ENCODE results near the gene CEACAM18. TPM values are rescaled to one million over a fixed set of nuclear protein-coding genes. Genes with fewer than 3 reads are reported as not detected.

Gene CEACAM18
- total RNA-seq, result not detected in 2 replicates

GRCh38 chr19:51478381-51479234, at the start of gene CEACAM18:
Gene CEACAM18, plus strand, starts transcription at chr19:51478539.

GRCh38 chr19:51458051-51458645, 20.2 kb upstream of the CEACAM18 start, which contains the start of gene SIGLEC8:
Gene SIGLEC8, minus strand, starts transcription at chr19:51458454. Its CDS starts 67 bp downstream, at chr19:51458387.

GRCh38 chr19:51501594-51502263, 23.4 kb downstream of the CEACAM18 start, which contains the start of gene SIGLEC12:
Gene SIGLEC12, minus strand, starts transcription at chr19:51501800. Its CDS starts 67 bp downstream, at chr19:51501733.

GRCh38 chr19:51531349-51532315, 53.3 kb downstream of the CEACAM18 start, which contains the start of gene SIGLEC6:
Gene SIGLEC6, minus strand, starts transcription at chr19:51531670. Its CDS starts 22 bp downstream, at chr19:51531648.

Other genes with a start within 250 kb of the CEACAM18 start
- gene SIGLECL1, start 227.5 kb upstream of the CEACAM18 start, total RNA-seq, result not detected in 2 replicates
- gene IGLON5, start 166.9 kb upstream of the CEACAM18 start, total RNA-seq, result 0.32 and 0.90 TPM in 2 replicates
- gene VSIG10L, start 136.4 kb upstream of the CEACAM18 start, total RNA-seq, result 0.18 and 0.49 TPM in 2 replicates
- gene ETFB, start 112.2 kb upstream of the CEACAM18 start, total RNA-seq, result 153 and 165 TPM in 2 replicates
- gene CLDND2, start 109.5 kb upstream of the CEACAM18 start, total RNA-seq, result not detected in 2 replicates
- not detected in 2 replicates for gene NKG7, start 105.9 kb upstream of the CEACAM18 start, total RNA-seq
- not detected in 2 replicates for gene LIM2, start 90.6 kb upstream of the CEACAM18 start, total RNA-seq
- gene C19orf84, start 87.9 kb upstream of the CEACAM18 start, total RNA-seq, result not detected in 2 replicates
- gene SIGLEC10, start 60.9 kb upstream of the CEACAM18 start, total RNA-seq, result not detected in 2 replicates
- gene SIGLEC8, start 20.1 kb upstream of the CEACAM18 start, total RNA-seq, result not detected in 2 replicates
- gene SIGLEC12, start 23.3 kb downstream of the CEACAM18 start, total RNA-seq, result not detected in 2 replicates
- 0.36 TPM in 1 of 2 replicates, not detected in the other for gene SIGLEC6, start 53.1 kb downstream of the CEACAM18 start, total RNA-seq
- gene ZNF175, start 92.7 kb downstream of the CEACAM18 start, total RNA-seq, result 3.6 and 10.7 TPM in 2 replicates
- gene SIGLEC5, start 151.9 kb downstream of the CEACAM18 start, total RNA-seq, result not detected in 2 replicates
- not detected in 2 replicates for gene SIGLEC14, start 168.3 kb downstream of the CEACAM18 start, total RNA-seq
- gene SPACA6, start 214.8 kb downstream of the CEACAM18 start, total RNA-seq, result 9.7 and 12.3 TPM in 2 replicates
- gene HAS1, start 245.5 kb downstream of the CEACAM18 start, total RNA-seq, result not detected in 2 replicates